H9 (cell line): ENCODE measurements around the gene NRG2. TPM values are rescaled to one million over a fixed set of nuclear protein-coding genes. Genes with fewer than 3 reads are reported as not detected.

Source experiments
- DNase-seq: peaks from one replicate; pipeline ENCODE4 v3.0.0-alpha.2; 2017
- H2AFZ ChIP-seq: one replicate; pipeline ENCODE4 v1.6.1; 2013; ENCODE audit warnings: mild to moderate bottlenecking, low read length, control low read depth, moderate library complexity
- H2AK5ac ChIP-seq: 2 replicates; pipeline ENCODE4 v1.6.1; 2013; ENCODE audit warnings: low read length, control low read depth, mixed read lengths; ENCODE audit not compliant: insufficient read length
- H2BK120ac ChIP-seq: one replicate; pipeline ENCODE4 v1.6.1; 2013; ENCODE audit warnings: low read depth, mild to moderate bottlenecking, low read length, control low read depth, inconsistent platforms; ENCODE audit not compliant: poor library complexity, severe bottlenecking
- H2BK12ac ChIP-seq: 2 replicates; pipeline ENCODE4 v1.6.1; 2013; ENCODE audit warnings: low read length, control low read depth, mixed read lengths, low read depth; ENCODE audit not compliant: insufficient read length
- H2BK15ac ChIP-seq: 2 replicates; pipeline ENCODE4 v1.6.1; 2013; ENCODE audit warnings: low read depth, low read length, control low read depth
- H2BK20ac ChIP-seq: one replicate; pipeline ENCODE4 v1.6.1; 2013; ENCODE audit warnings: low read depth, mild to moderate bottlenecking, low read length, control low read depth, inconsistent platforms; ENCODE audit not compliant: poor library complexity, severe bottlenecking
- H2BK5ac ChIP-seq: 2 replicates; pipeline ENCODE4 v1.6.1; 2013; ENCODE audit warnings: low read length, control low read depth, mixed read lengths; ENCODE audit not compliant: insufficient read length
- H3K14ac ChIP-seq: 2 replicates; pipeline ENCODE4 v1.6.1; 2013; ENCODE audit warnings: low read length, control low read depth; ENCODE audit not compliant: insufficient read depth
- H3K18ac ChIP-seq: 2 replicates; pipeline ENCODE4 v1.6.1; 2013; ENCODE audit warnings: low read depth, mild to moderate bottlenecking, mixed read lengths, low read length, control low read depth; ENCODE audit not compliant: insufficient read length
- H3K23ac ChIP-seq: 2 replicates; pipeline ENCODE4 v1.6.1; 2013; ENCODE audit warnings: low read length, control low read depth, mixed read lengths, low read depth; ENCODE audit not compliant: insufficient read length
- H3K23me2 ChIP-seq: 2 replicates; pipeline ENCODE4 v1.6.1; 2013; ENCODE audit warnings: low read depth, mild to moderate bottlenecking, mixed read lengths, low read length, control low read depth; ENCODE audit not compliant: insufficient read length, poor library complexity, severe bottlenecking
- H3K27ac ChIP-seq: 2 replicates; pipeline ENCODE4 v1.5.1; 2013; ENCODE audit warnings: low read length, control low read depth, mixed read lengths, low read depth; ENCODE audit not compliant: insufficient read length
- H3K27me3 ChIP-seq: 2 replicates; pipeline ENCODE4 v1.6.1; 2013; ENCODE audit warnings: low read length, control low read depth, inconsistent platforms; ENCODE audit not compliant: insufficient read depth
- H3K4ac ChIP-seq: 2 replicates; pipeline ENCODE4 v1.6.1; 2013; ENCODE audit warnings: low read depth, mild to moderate bottlenecking, control low read depth, inconsistent platforms, low read length, moderate library complexity
- H3K4me1 ChIP-seq: 2 replicates; pipeline ENCODE4 v1.6.1; 2013; ENCODE audit warnings: low read length, control low read depth, inconsistent platforms; ENCODE audit not compliant: insufficient read depth
- H3K4me2 ChIP-seq: 2 replicates; pipeline ENCODE4 v1.6.1; 2013; ENCODE audit warnings: low read length, control low read depth, mixed read lengths; ENCODE audit not compliant: insufficient read length, insufficient read depth
- H3K56ac ChIP-seq: 2 replicates; pipeline ENCODE4 v1.6.1; 2013; ENCODE audit warnings: low read depth, mild to moderate bottlenecking, mixed read lengths, low read length, control low read depth; ENCODE audit not compliant: insufficient read length
- H3K79me1 ChIP-seq: 2 replicates; pipeline ENCODE4 v1.6.1; 2013; ENCODE audit warnings: low read depth, mild to moderate bottlenecking, moderate library complexity, low read length, control low read depth, inconsistent platforms; ENCODE audit not compliant: insufficient read depth, poor library complexity, severe bottlenecking
- H3K79me2 ChIP-seq: 2 replicates; pipeline ENCODE4 v1.6.1; 2013; ENCODE audit warnings: low read length, control low read depth, inconsistent platforms; ENCODE audit not compliant: insufficient read depth
- H3K9ac ChIP-seq: 2 replicates; pipeline ENCODE4 v1.6.1; 2013; ENCODE audit warnings: low read length, control low read depth, mixed read lengths; ENCODE audit not compliant: insufficient read length; ENCODE audit errors: extremely low read depth
- H3K9me3 ChIP-seq: one replicate; pipeline ENCODE4 v1.6.1; 2013; ENCODE audit warnings: low read depth, low read length, inconsistent platforms; ENCODE audit not compliant: control insufficient read depth
- H3T11ph ChIP-seq: one replicate; pipeline ENCODE4 v1.6.1; 2013; ENCODE audit warnings: mild to moderate bottlenecking, low read length, control low read depth, inconsistent platforms
- H4K20me1 ChIP-seq: one replicate; pipeline ENCODE4 v1.6.1; 2013; ENCODE audit not compliant: control insufficient read depth, insufficient read length, insufficient read depth
- H4K5ac ChIP-seq: 2 replicates; pipeline ENCODE4 v1.6.1; 2013; ENCODE audit warnings: low read depth, mild to moderate bottlenecking, mixed read lengths, low read length, control low read depth; ENCODE audit not compliant: insufficient read length
- H4K8ac ChIP-seq: replicated peaks from 2 replicates; pipeline ENCODE4 v1.6.1; 2013; ENCODE audit warnings: low read length, control low read depth, mixed read lengths, low read depth; ENCODE audit not compliant: insufficient read length
- H4K91ac ChIP-seq: 2 replicates; pipeline ENCODE4 v1.6.1; 2013; ENCODE audit warnings: low read depth, mild to moderate bottlenecking, moderate library complexity, mixed read lengths, low read length, control low read depth; ENCODE audit not compliant: insufficient read length
- H3K27ac Mint-ChIP-seq, 3 experiments: 2 replicates in 2 of 3; 3 replicates in 1 of 3; pipeline ENCODE4 v1.8.0; 2020 to 2021; ENCODE audit warnings: mixed read lengths in 3 of 3, mild to moderate bottlenecking in 1 of 3, moderate library complexity in 1 of 3
- H3K27me3 Mint-ChIP-seq: 2 replicates; pipeline ENCODE4 v1.8.0; 2021; ENCODE audit warnings: low read depth, mild to moderate bottlenecking, moderate library complexity, mixed read lengths
- H3K36me3 Mint-ChIP-seq, 3 experiments: 2 replicates in 2 of 3; 3 replicates in 1 of 3; pipeline ENCODE4 v1.8.0; 2020 to 2021; ENCODE audit warnings: low read depth in 3 of 3, mixed read lengths in 3 of 3; ENCODE audit not compliant: insufficient read depth in 1 of 3
- H3K4me1 Mint-ChIP-seq, 2 experiments: 2 replicates each; pipeline ENCODE4 v1.8.0; 2020; ENCODE audit warnings: mixed read lengths in 2 of 2
- H3K4me3 Mint-ChIP-seq, 2 experiments: 2 replicates in 1 of 2; 3 replicates in 1 of 2; pipeline ENCODE4 v1.8.0; 2020 to 2021; ENCODE audit warnings: mild to moderate bottlenecking in 2 of 2, mixed read lengths in 2 of 2, moderate library complexity in 1 of 2
- H3K9me3 Mint-ChIP-seq, 2 experiments: 2 replicates in 1 of 2; 3 replicates in 1 of 2; pipeline ENCODE4 v1.8.0; 2020; ENCODE audit warnings: mild to moderate bottlenecking in 2 of 2, mixed read lengths in 2 of 2, moderate library complexity in 1 of 2
- WGBS: extraction: QIAGEN DNeasy Blood & Tissue Kit; methylation state at CpG from one replicate; pipeline ENCODE4 v1.1.7; 2013; ENCODE audit warnings: missing lambda C conversion rate, low lambda C conversion rate, mixed read lengths; ENCODE audit not compliant: insufficient read length; ENCODE audit errors: extremely low coverage; 5-methylcytosine and 5-hydroxymethylcytosine counted together
- total RNA-seq: library from RNA; stranded (reverse); gene quantifications from 2 replicates; pipeline ENCODE4 v1.2.1, GENCODE V29; 2021
- TF ChIP-seq, protein P1 (sequence below): fragments of 200-600 bp; sonication (generic); conservative IDR thresholded peaks from 3 replicates; pipeline ENCODE4 v1.8.0; 2021; ENCODE audit warnings: antibody characterized with exemption, mild to moderate bottlenecking

The NRG2 gene
- total RNA-seq, 1 experiment from 2014 or later, result not detected

DNA sequence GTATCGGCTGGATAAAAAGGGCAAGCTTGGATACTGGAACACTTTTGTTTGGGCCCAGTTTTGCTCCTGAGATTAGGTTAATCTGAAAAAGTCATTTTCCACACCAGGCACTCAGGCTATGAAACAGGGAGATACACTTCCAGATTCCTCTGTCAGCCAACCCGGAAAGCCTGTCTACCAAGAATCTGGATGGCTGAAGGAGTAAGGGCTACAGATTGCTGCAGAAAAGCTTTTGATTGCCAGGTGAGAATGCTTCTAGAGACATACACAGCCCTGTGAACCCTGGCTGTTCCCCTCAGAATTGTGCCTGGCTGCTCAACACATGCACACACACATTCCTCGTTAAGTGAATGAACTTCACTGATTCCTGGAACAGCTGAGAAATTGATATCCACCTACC, 133.1 kb downstream of the NRG2 start:
- Histone ChIP-seq H3K4me1 (no peaks in the 10 kb centered on the region), H3K4ac (no peak overlapping the region), H3K4me2 (no peak overlapping the region), H4K91ac (no peak overlapping the region), H4K5ac (no peak overlapping the region), H2BK12ac (no peak overlapping the region), H3K79me2 (no peaks in the 10 kb centered on the region), H4K8ac (no peak overlapping the region), H3K79me1 (no peaks in the 10 kb centered on the region), H4K20me1 (no peaks in the 10 kb centered on the region), H2BK20ac (no peak overlapping the region), H2AK5ac (no peak overlapping the region), H3K18ac (no peak overlapping the region), H3K23ac (no peak overlapping the region), H3K14ac (no peak overlapping the region), H2BK120ac (no peak overlapping the region), H2AFZ (no peak overlapping the region), H3K27ac (no peak overlapping the region), H2BK5ac (no peak overlapping the region), H3K56ac (no peak overlapping the region), H2BK15ac (no peak overlapping the region), H3K9me3 (no peaks in the 10 kb centered on the region), H3K23me2 (no peaks in the 10 kb centered on the region), H3T11ph (no peak overlapping the region), H3K9ac (no peak overlapping the region), H3K27me3 (peaks cover 4% of the 10 kb centered on the region; the same call in 1 of the 2 replicates)
- no CpG with 5 or more reads among the region's 3 CpGs for WGBS
- Mint-ChIP-seq H3K27me3 (peaks cover 29% of the 10 kb centered on the region), H3K36me3 (no peaks in the 10 kb centered on the region), H3K4me1 (peaks cover 3 to 5% of the 10 kb centered on the region in 2 experiments; a peak in 2 of 4 replicates), H3K27ac (no peak overlapping the region; a peak in 1 of 7 replicates), H3K4me3 (no peak overlapping the region), H3K9me3 (no peaks in the 10 kb centered on the region)
- TF ChIP-seq, protein P1, sequence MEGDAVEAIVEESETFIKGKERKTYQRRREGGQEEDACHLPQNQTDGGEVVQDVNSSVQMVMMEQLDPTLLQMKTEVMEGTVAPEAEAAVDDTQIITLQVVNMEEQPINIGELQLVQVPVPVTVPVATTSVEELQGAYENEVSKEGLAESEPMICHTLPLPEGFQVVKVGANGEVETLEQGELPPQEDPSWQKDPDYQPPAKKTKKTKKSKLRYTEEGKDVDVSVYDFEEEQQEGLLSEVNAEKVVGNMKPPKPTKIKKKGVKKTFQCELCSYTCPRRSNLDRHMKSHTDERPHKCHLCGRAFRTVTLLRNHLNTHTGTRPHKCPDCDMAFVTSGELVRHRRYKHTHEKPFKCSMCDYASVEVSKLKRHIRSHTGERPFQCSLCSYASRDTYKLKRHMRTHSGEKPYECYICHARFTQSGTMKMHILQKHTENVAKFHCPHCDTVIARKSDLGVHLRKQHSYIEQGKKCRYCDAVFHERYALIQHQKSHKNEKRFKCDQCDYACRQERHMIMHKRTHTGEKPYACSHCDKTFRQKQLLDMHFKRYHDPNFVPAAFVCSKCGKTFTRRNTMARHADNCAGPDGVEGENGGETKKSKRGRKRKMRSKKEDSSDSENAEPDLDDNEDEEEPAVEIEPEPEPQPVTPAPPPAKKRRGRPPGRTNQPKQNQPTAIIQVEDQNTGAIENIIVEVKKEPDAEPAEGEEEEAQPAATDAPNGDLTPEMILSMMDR, result no peak
- DNase-seq, result no peak
